Tibial artery (tissue), 4 donors: ENCODE results near the gene NPIPB2.

Experiments used
- DNase-seq, 2 donors: peaks; one replicate each; pipeline ENCODE4 v3.0.0-alpha.2; 2019
- H3K27ac ChIP-seq, 2 donors: fragments of 200-600 bp; sonication (generic) in 1 of 2; 1 replicate in 1 of 2; 2 replicates in 1 of 2; pipeline ENCODE4 v1.5.1; 2018 to 2019; ENCODE audit warnings: mild to moderate bottlenecking in 1 of 2
- H3K27me3 ChIP-seq, 2 donors: fragments of 200-600 bp; sonication (generic) in 1 of 2; one replicate each; pipeline versions ENCODE4 v1.5.1 to v1.6.0; 2016 to 2019
- H3K36me3 ChIP-seq, 3 donors: fragments of 200-600 bp; sonication (generic) in 2 of 3; one replicate each; pipeline ENCODE4 v1.5.1; 2016 to 2019; ENCODE audit warnings: mild to moderate bottlenecking in 2 of 3
- H3K4me1 ChIP-seq, 4 donors: fragments of 200-600 bp; sonication (generic) in 2 of 4; 1 replicate in 3 of 4; 2 replicates in 1 of 4; pipeline ENCODE4 v1.5.1; 2016 to 2019
- H3K4me3 ChIP-seq, 2 donors: fragments of 200-600 bp; sonication (generic) in 1 of 2; 1 replicate in 1 of 2; 2 replicates in 1 of 2; pipeline ENCODE4 v1.5.1; 2018 to 2019; ENCODE audit warnings: mild to moderate bottlenecking in 2 of 2
- H3K9me3 ChIP-seq, 3 donors: fragments of 200-600 bp; sonication (generic) in 1 of 3; one replicate each; pipeline ENCODE4 v1.5.1; 2016 to 2019
- CTCF ChIP-seq, 2 experiments: fragments of 200-600 bp in 1 of 2; fragments of 450-650 bp in 1 of 2; IDR thresholded peaks; one replicate each; pipeline ENCODE4 v1.5.1; 2017 to 2019; ENCODE audit warnings: antibody characterized with exemption in 2 of 2, mild to moderate bottlenecking in 1 of 2, moderate library complexity in 1 of 2
- intact Hi-C: fragments of 100-400 bp; cut with DNase I; formaldehyde crosslinking; loops from one replicate; pipeline ENCODE4 v1.15.0; 2023; ENCODE audit warnings: low total_unique reads

The NPIPB2 gene

GRCh38 chr16:11916524-11917285, 25.1 kb downstream of the NPIPB2 start:
- peak overlapping the region; percentile 91 to 94 for H3K27ac ChIP-seq
- H3K4me1 ChIP-seq, result peaks cover 0 to 29% (median 20%) of the 10 kb centered on the region in 4 donors
- intact Hi-C loops, result loop anchor here (10.0 kb wide), 2 partner anchors 58 to 72 kb away; partner anchors contain the start of gene SNX29
- TF ChIP-seq CTCF (IDR thresholded peaks at IDR 0.05), result no peak
- no peaks in the 10 kb centered on the region for H3K36me3 ChIP-seq
- no peaks in the 10 kb centered on the region for H3K9me3 ChIP-seq
- H3K4me3 ChIP-seq, result peak overlapping the region; percentile 80 to 96
- no peaks in the 10 kb centered on the region for H3K27me3 ChIP-seq
- DNase-seq, result no peak

GRCh38 chr16:11915644-11916523, 26.0 kb downstream of the NPIPB2 start, which contains the start of gene GSPT1:
Gene GSPT1, minus strand, starts transcription at chr16:11915956. Its CDS starts 236 bp downstream, at chr16:11915720.
- Histone ChIP-seq H3K27ac (peak within 1 kb of the TSS; percentile 91 to 94), H3K36me3 (no peaks in the 10 kb centered on the region), H3K9me3 (no peaks in the 10 kb centered on the region), H3K4me3 (peak within 1 kb of the TSS; percentile 80 to 96), H3K27me3 (no peaks in the 10 kb centered on the region), H3K4me1 (peaks cover 0 to 37% (median 24%) of the 10 kb centered on the region in 4 donors)
- peak; percentile 19 to 60 for TF ChIP-seq CTCF (IDR thresholded peaks at IDR 0.05)
- intact Hi-C loops, result loop anchor here (10.0 kb wide), 2 partner anchors 59 to 71 kb away; partner anchors contain the start of gene SNX29
- peak; percentile 98 to 99 for DNase-seq

GRCh38 chr16:11915114-11915643, 26.7 kb downstream of the NPIPB2 start:
- Histone ChIP-seq H3K4me1 (peaks cover 0 to 44% (median 28%) of the 10 kb centered on the region in 4 donors), H3K4me3 (peak overlapping the region; percentile 80 to 96), H3K27ac (peak overlapping the region; percentile 91 to 94), H3K36me3 (no peaks in the 10 kb centered on the region), H3K27me3 (no peaks in the 10 kb centered on the region), H3K9me3 (no peaks in the 10 kb centered on the region)
- intact Hi-C loops, result loop anchor here (10.0 kb wide), 2 partner anchors 60 to 70 kb away; partner anchors contain the start of gene SNX29
- DNase-seq, result no peak
- no peak for TF ChIP-seq CTCF (IDR thresholded peaks at IDR 0.05)

- DNase-seq, result peak in 1 of 2 donors; percentile 28
- no peak for TF ChIP-seq CTCF (IDR thresholded peaks at IDR 0.05)
- H3K9me3 ChIP-seq, result no peaks in the 10 kb centered on the region
- H3K4me1 ChIP-seq, result peaks cover 0 to 51% (median 31%) of the 10 kb centered on the region in 4 donors
- H3K27me3 ChIP-seq, result no peaks in the 10 kb centered on the region
- intact Hi-C loops, result loop anchor here (10.0 kb wide), 2 partner anchors 60 to 70 kb away; partner anchors contain the start of gene SNX29
- H3K27ac ChIP-seq, result peak overlapping the region; percentile 91 to 94
- no peaks in the 10 kb centered on the region for H3K36me3 ChIP-seq
- peak overlapping the region; percentile 80 to 96 for H3K4me3 ChIP-seq
Observed at GRCh38 chr16:11914210-11915113, 27.4 kb downstream of the NPIPB2 start.
